Epithelial cell of esophagus (primary cell): ENCODE results near the gene POPDC3.
A peak's percentile ranks its signal among the peaks of the same experiment; 100 is the strongest.

Experiments used
- DNase-seq: peaks from one replicate; pipeline ENCODE4 v3.0.0; 2010; ENCODE audit warnings: low read depth
- H3K4me3 ChIP-seq: 2 replicates; pipeline ENCODE4 v1.5.1; 2011; ENCODE audit warnings: mild to moderate bottlenecking, low read length, control low read depth
- CTCF ChIP-seq: IDR thresholded peaks from 2 replicates; pipeline ENCODE4 v1.5.1; 2011; ENCODE audit warnings: low read depth, mild to moderate bottlenecking, low read length, control low read depth, inconsistent platforms; ENCODE audit not compliant: insufficient read depth; ENCODE audit errors: missing control alignments

POPDC3 gene

GRCh38 chr6:105161421-105161820 lies 18.4 kb downstream of the POPDC3 start:
- no peak overlapping the region for H3K4me3 ChIP-seq
- TF ChIP-seq CTCF: no peak
- DNase-seq: no peak

GRCh38 chr6:105153676-105154075 lies 26.1 kb downstream of the POPDC3 start:
- no peak overlapping the region for H3K4me3 ChIP-seq
- TF ChIP-seq CTCF: no peak
- no peak for DNase-seq

GRCh38 chr6:105152880-105153279 lies 26.9 kb downstream of the POPDC3 start:
- no peak overlapping the region for H3K4me3 ChIP-seq
- DNase-seq: no peak
- TF ChIP-seq CTCF: no peak

DNA sequence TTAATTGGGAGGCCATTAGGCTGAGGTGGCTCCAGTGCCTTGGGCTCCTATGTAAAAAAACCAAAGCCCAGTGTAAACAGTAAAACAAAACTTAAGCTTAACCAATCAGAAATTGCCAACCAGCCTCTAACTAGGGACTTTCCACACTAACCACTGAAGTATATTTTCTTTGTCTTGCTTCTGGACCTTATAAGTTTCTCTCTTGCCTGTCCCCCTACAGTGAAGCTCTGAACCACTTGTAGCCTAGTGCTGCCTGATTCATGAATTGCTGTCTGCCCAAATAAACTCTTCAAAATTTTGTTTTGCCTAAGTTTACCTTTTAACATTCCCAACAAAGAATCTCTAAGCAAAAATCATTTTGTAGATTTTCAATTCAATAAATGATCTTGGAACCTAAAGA lies 28.2 kb downstream of the POPDC3 start:
- H3K4me3 ChIP-seq: no peak overlapping the region
- no peak for DNase-seq
- TF ChIP-seq CTCF: no peak

GRCh38 chr6:105138141-105138540 lies 41.7 kb downstream of the POPDC3 start:
- H3K4me3 ChIP-seq: no peak overlapping the region
- TF ChIP-seq CTCF: no peak
- DNase-seq: no peak

DNA sequence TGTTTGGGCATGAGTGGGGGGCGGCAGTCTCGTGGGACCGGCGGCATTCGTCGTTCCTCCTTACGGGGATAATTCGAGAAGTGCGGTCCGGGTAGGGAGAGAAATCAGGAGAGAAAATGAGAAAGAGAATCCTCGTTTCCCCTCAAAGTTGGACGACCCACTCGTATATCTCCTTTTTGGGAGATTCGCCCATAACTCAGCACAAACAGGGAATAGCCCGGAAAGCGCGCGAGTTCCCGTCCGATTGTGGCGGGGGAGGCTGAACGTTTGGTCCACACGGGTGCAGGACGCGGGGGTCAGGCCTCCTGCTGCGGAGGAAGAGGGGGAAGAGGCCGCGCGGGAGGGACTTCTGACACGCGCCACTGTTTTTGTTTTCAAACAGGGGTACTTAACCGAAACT lies 42.4 kb downstream of the POPDC3 start:
- H3K4me3 ChIP-seq: peak overlapping the region; percentile 66
- peak; percentile 3 for DNase-seq
- no peak for TF ChIP-seq CTCF

DNA sequence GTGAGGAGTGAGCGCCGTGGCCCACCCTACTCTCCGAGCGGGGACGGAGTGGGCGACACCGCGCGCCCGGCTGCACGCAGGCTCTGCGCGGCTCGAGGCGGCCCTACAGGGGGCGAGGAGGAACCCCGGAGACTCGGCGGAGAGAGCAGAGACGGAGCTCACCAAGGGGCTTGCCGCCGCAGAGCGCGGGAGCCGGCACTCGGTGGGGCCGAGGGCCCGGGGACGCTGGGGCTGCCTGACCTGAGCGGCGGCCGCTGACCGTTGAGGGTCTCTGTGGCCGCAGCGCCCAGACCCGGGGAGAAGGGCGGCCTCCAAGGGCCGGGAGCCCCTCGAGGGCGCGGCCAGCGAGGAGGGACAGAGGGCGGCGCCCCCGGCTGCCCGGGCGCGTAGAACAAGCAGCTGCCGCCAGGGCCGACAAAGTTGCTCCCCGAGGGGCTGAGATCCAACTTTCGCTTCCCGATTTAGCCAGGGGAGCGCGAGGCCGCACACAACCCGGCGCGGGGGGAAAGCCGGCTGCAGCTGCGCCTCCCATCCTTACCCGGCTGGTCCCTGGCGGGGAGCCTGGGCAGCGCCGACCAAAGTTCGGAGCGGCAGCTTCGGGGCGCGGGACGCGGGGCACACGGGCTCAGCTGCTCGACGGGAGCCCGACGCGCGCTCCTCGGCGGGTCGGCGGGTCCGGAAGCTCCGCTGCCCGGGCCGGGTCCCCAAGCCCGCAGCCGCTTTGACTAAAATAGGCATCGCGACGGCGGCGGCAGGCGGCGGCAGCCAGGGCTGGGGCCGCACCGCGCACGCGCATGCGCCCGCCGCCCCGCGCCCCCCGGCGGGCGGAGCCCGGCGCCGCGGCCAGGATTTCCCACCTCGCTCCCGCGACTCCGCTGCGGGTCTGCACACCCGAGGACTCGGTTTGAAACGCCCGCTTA lies 43.1 kb downstream of the POPDC3 start:
- H3K4me3 ChIP-seq: peak overlapping the region; percentile 66
- TF ChIP-seq CTCF: no peak
- peak; percentile 42 for DNase-seq
